Activated CD4-positive, alpha-beta memory T cell treated with anti-CD3 and anti-CD28 coated beads for 36 hours (primary cell): ENCODE measurements around the gene ZNF772. TPM values are rescaled to one million over a fixed set of nuclear protein-coding genes. Genes with fewer than 3 reads are reported as not detected.
"Not testable (repeated sequence)": the region's sequence is repeated elsewhere in the genome, so short reads cannot be mapped to it uniquely, and the experiment has no call there.

Experiments
- CTCF ChIA-PET: fragments of 350-600 bp; sonication (Branson Sonifier 250); formaldehyde crosslinking; loops from one replicate; lab custom pipeline; 2021; ENCODE audit warnings: antibody characterized with exemption, inconsistent platforms; lab: Charles Lee
- POLR2A ChIA-PET: fragments of 350-600 bp; sonication (Branson Sonifier 250); formaldehyde crosslinking; loops from one replicate; lab custom pipeline; 2021; ENCODE audit warnings: antibody characterized with exemption; lab: Charles Lee
- DNase-seq: peaks from one replicate; pipeline ENCODE4 v3.0.0-alpha.2; 2020
- H3K27ac Mint-ChIP-seq: one replicate; pipeline ENCODE4 v1.8.0; 2021; ENCODE audit warnings: mixed read lengths
- H3K27me3 Mint-ChIP-seq: one replicate; pipeline ENCODE4 v1.8.0; 2021; ENCODE audit warnings: mixed read lengths
- H3K36me3 Mint-ChIP-seq: one replicate; pipeline ENCODE4 v1.8.0; 2021; ENCODE audit warnings: mixed read lengths
- H3K4me1 Mint-ChIP-seq: one replicate; pipeline ENCODE4 v1.8.0; 2021; ENCODE audit warnings: low read depth, mixed read lengths
- H3K4me3 Mint-ChIP-seq: one replicate; pipeline ENCODE4 v1.8.0; 2021; ENCODE audit warnings: mild to moderate bottlenecking, mixed read lengths
- H3K9me3 Mint-ChIP-seq: one replicate; pipeline ENCODE4 v1.8.0; 2021; ENCODE audit warnings: mixed read lengths
- intact Hi-C: fragments of 100-400 bp; cut with micrococcal nuclease; formaldehyde crosslinking; loops from one replicate; pipeline ENCODE4 v1.15.1; 2023
- total RNA-seq, 2 experiments: library from RNA; stranded (reverse); gene quantifications; one replicate each; pipeline ENCODE4 v1.2.3, GENCODE V29; 2021

ZNF772 gene
- total RNA-seq, result 1 to 10 TPM; 3.9 to 4.0 TPM

GRCh38 chr19:57477191-57478008, at the start of gene ZNF772:
TSS of gene ZNF772 (minus strand) at chr19:57477566. CDS start at chr19:57477309, 257 bp downstream.
- intact Hi-C loops, result loop anchor here (2.0 kb wide), 1 partner anchor 43 kb away; the partner anchor contains the start of gene ZNF749
- peak; percentile 91 for DNase-seq
- H3K9me3 Mint-ChIP-seq, result peaks cover 69% of the 10 kb centered on the region
- ChIA-PET CTCF (interaction anchor here (1.7 kb wide), 1 partner anchor 9 kb away, joined by 6 read pairs; no protein-coding TSS in a partner anchor), POLR2A (interaction anchor here (1.1 kb wide), 1 partner anchor 44 kb away, joined by 3 read pairs; no protein-coding TSS in a partner anchor)
- peak within 1 kb of the TSS; percentile 84 for H3K27ac Mint-ChIP-seq
- H3K4me1 Mint-ChIP-seq, result peaks cover 10% of the 10 kb centered on the region
- H3K36me3 Mint-ChIP-seq, result peaks cover 61% of the 10 kb centered on the region
- peak within 1 kb of the TSS; percentile 84 for H3K4me3 Mint-ChIP-seq
- H3K27me3 Mint-ChIP-seq, result no peaks in the 10 kb centered on the region

GRCh38 chr19:57518021-57518420, 40.7 kb upstream of the ZNF772 start:
- POLR2A ChIA-PET, result not testable (repeated sequence)
- H3K9me3 Mint-ChIP-seq, result peaks cover 72% of the 10 kb centered on the region

GRCh38 chr19:57515255-57515654, 37.9 kb upstream of the ZNF772 start:
- Mint-ChIP-seq H3K27me3 (no peaks in the 10 kb centered on the region), H3K9me3 (peaks cover 76% of the 10 kb centered on the region), H3K27ac (no peak overlapping the region), H3K4me1 (no peaks in the 10 kb centered on the region), H3K36me3 (peaks cover 71% of the 10 kb centered on the region), H3K4me3 (no peak overlapping the region)
- CTCF ChIA-PET, result no interaction called here
- intact Hi-C loops, result no loop called here
- POLR2A ChIA-PET, result no interaction called here
- no peak for DNase-seq

More at GRCh38 chr19:57518021-57518420, 40.7 kb upstream of the ZNF772 start:
- H3K4me1 Mint-ChIP-seq, intact Hi-C loops, H3K27ac Mint-ChIP-seq, CTCF ChIA-PET, H3K27me3 Mint-ChIP-seq, H3K4me3 Mint-ChIP-seq, DNase-seq: not testable (repeated sequence)
- H3K36me3 Mint-ChIP-seq, result peaks cover 59% of the 10 kb centered on the region

GRCh38 chr19:57512845-57513244, 35.5 kb upstream of the ZNF772 start:
- H3K36me3 Mint-ChIP-seq, result peaks cover 82% of the 10 kb centered on the region
- no peak for DNase-seq
- intact Hi-C loops, result no loop called here
- H3K4me3 Mint-ChIP-seq, result no peak overlapping the region
- H3K4me1 Mint-ChIP-seq, result no peaks in the 10 kb centered on the region
- no peak overlapping the region for H3K27ac Mint-ChIP-seq
- no peaks in the 10 kb centered on the region for H3K27me3 Mint-ChIP-seq
- peaks cover 78% of the 10 kb centered on the region for H3K9me3 Mint-ChIP-seq
- ChIA-PET CTCF (no interaction called here), POLR2A (no interaction called here)

GRCh38 chr19:57511484-57511883, 34.1 kb upstream of the ZNF772 start:
- no peak for DNase-seq
- ChIA-PET POLR2A (no interaction called here), CTCF (no interaction called here)
- no peak overlapping the region for H3K27ac Mint-ChIP-seq
- H3K4me1 Mint-ChIP-seq, result no peaks in the 10 kb centered on the region
- intact Hi-C loops, result no loop called here
- peaks cover 83% of the 10 kb centered on the region for H3K36me3 Mint-ChIP-seq
- no peaks in the 10 kb centered on the region for H3K27me3 Mint-ChIP-seq
- H3K9me3 Mint-ChIP-seq, result peaks cover 79% of the 10 kb centered on the region
- H3K4me3 Mint-ChIP-seq, result no peak overlapping the region

- no peak overlapping the region for H3K4me3 Mint-ChIP-seq
- no peaks in the 10 kb centered on the region for H3K27me3 Mint-ChIP-seq
- intact Hi-C loops, result no loop called here
- ChIA-PET POLR2A (no interaction called here), CTCF (no interaction called here)
- H3K36me3 Mint-ChIP-seq, result peaks cover 83% of the 10 kb centered on the region
- no peak for DNase-seq
- H3K4me1 Mint-ChIP-seq, result peaks cover 2% of the 10 kb centered on the region
- peaks cover 72% of the 10 kb centered on the region for H3K9me3 Mint-ChIP-seq
- no peak overlapping the region for H3K27ac Mint-ChIP-seq
Measured at GRCh38 chr19:57506163-57506562, 28.8 kb upstream of the ZNF772 start.

- intact Hi-C loops, POLR2A ChIA-PET, DNase-seq, CTCF ChIA-PET, H3K27me3 Mint-ChIP-seq: not testable (repeated sequence)
- H3K27ac Mint-ChIP-seq, result peak overlapping the region; percentile 72
- peak overlapping the region; percentile 78 for H3K4me3 Mint-ChIP-seq
- peaks cover 49% of the 10 kb centered on the region for H3K36me3 Mint-ChIP-seq
- H3K4me1 Mint-ChIP-seq, result peaks cover 17% of the 10 kb centered on the region
- peaks cover 66% of the 10 kb centered on the region for H3K9me3 Mint-ChIP-seq
Measured at GRCh38 chr19:57500400-57500799, 23.0 kb upstream of the ZNF772 start.

GRCh38 chr19:57499680-57500395, 22.5 kb upstream of the ZNF772 start, which contains the start of gene ZNF773:
TSS of gene ZNF773 (plus strand) at chr19:57499938. CDS start at chr19:57500081, 143 bp downstream.
- DNase-seq, result peak; percentile 97
- CTCF ChIA-PET, H3K27me3 Mint-ChIP-seq: not testable (repeated sequence)
- POLR2A ChIA-PET, result interaction anchor here (0.5 to 1.2 kb wide), 2 partner anchors 12 to 496 kb away, joined by 3 read pairs; partner anchors contain the start of gene ZNF419
- peaks cover 66% of the 10 kb centered on the region for H3K9me3 Mint-ChIP-seq
- H3K4me3 Mint-ChIP-seq, result peak within 1 kb of the TSS; percentile 78
- intact Hi-C loops, result loop anchor here (1.0 kb wide), 2 partner anchors 27 to 65 kb away; partner anchors contain the start of genes ZNF549 and ZNF749
- H3K36me3 Mint-ChIP-seq, result peaks cover 49% of the 10 kb centered on the region
- H3K4me1 Mint-ChIP-seq, result peaks cover 17% of the 10 kb centered on the region
- H3K27ac Mint-ChIP-seq, result peak within 1 kb of the TSS; percentile 79

GRCh38 chr19:57499332-57499679, 21.9 kb upstream of the ZNF772 start:
- intact Hi-C loops, result loop anchor here (1.0 kb wide), 2 partner anchors 28 to 64 kb away; partner anchors contain the start of genes ZNF549 and ZNF749
- Mint-ChIP-seq H3K4me1 (peaks cover 17% of the 10 kb centered on the region), H3K9me3 (peaks cover 68% of the 10 kb centered on the region), H3K4me3 (peak overlapping the region; percentile 78), H3K36me3 (peaks cover 52% of the 10 kb centered on the region), H3K27ac (peak overlapping the region; percentile 79)
- CTCF ChIA-PET, DNase-seq, H3K27me3 Mint-ChIP-seq: not testable (repeated sequence)
- POLR2A ChIA-PET, result interaction anchor here (0.5 to 1.2 kb wide), 2 partner anchors 12 to 496 kb away, joined by 3 read pairs; partner anchors contain the start of gene ZNF419

GRCh38 chr19:57488299-57488644, 10.9 kb upstream of the ZNF772 start:
- CTCF ChIA-PET, DNase-seq, H3K27me3 Mint-ChIP-seq, H3K27ac Mint-ChIP-seq, POLR2A ChIA-PET: not testable (repeated sequence)
- H3K4me3 Mint-ChIP-seq, result peak overlapping the region; percentile 58
- intact Hi-C loops, result loop anchor here (1.0 to 5.0 kb wide), 2 partner anchors 39 to 296 kb away; partner anchors contain the start of genes ZNF264 and ZNF549
- peaks cover 11% of the 10 kb centered on the region for H3K4me1 Mint-ChIP-seq
- H3K36me3 Mint-ChIP-seq, result peaks cover 40% of the 10 kb centered on the region
- peaks cover 34% of the 10 kb centered on the region for H3K9me3 Mint-ChIP-seq

- ChIA-PET POLR2A (interaction anchor here (1.0 kb wide), 1 partner anchor 12 kb away, joined by 3 read pairs; the partner anchor contains the start of gene ZNF773), CTCF (interaction anchor here (0.9 kb wide), 1 partner anchor 15 kb away, joined by 3 read pairs; no protein-coding TSS in a partner anchor)
- Mint-ChIP-seq H3K9me3 (peaks cover 29% of the 10 kb centered on the region), H3K27ac (peak within 1 kb of the TSS; percentile 63), H3K4me1 (peaks cover 11% of the 10 kb centered on the region), H3K36me3 (peaks cover 35% of the 10 kb centered on the region), H3K4me3 (peak within 1 kb of the TSS; percentile 58)
- H3K27me3 Mint-ChIP-seq, result not testable (repeated sequence)
- intact Hi-C loops, result loop anchor here (1.0 to 5.0 kb wide), 3 partner anchors 40 to 295 kb away; partner anchors contain the start of genes ZNF264, ZNF416 and ZNF549
- peak; percentile 94 for DNase-seq
Measured at GRCh38 chr19:57487477-57488298, 10.3 kb upstream of the ZNF772 start, which contains the start of gene ZNF419. TSS of gene ZNF419 (plus strand) at chr19:57487750. CDS start at chr19:57487951, 201 bp downstream.
